ENCODE measurements around the gene NAT8. TPM values are rescaled to one million over a fixed set of nuclear protein-coding genes. Genes with fewer than 3 reads are reported as not detected.
"Not testable (repeated sequence)": the region's sequence is repeated elsewhere in the genome, so short reads cannot be mapped to it uniquely, and the experiment has no call there.

NAT8 gene
- total RNA-seq, 2 experiments from 2014 or later: not detected

DNA sequence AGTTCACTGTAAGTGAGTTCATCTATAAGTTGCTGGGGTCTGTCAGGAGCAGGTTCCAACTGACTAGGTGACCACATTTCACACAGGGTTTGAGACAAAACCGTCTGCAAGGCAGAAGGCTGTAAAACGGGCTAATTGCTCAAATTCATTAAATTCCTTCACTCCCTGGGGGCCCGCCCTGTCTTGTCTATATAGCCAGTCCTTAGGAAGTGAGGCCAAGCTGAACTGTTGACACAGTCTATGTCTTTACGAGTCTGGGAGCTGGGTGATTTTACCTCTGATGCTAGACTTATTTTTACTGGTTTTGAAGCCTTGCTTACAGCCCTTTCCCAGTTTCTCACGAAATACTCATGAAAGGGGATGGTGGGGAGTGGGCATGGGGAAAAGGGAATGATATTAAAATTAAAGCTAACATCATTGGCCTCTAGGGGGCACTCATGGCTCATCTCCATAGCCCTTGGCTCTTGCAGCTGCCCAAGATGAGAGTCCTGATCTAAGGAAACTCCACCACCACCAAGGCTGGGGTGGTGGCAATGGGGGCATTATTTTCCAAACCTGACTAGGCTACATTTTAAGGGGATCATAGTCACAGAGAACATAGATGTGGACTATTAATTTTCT is 37.8 kb upstream of the NAT8 start:
- H3K36me3 Mint-ChIP-seq (ENCODE audit: low read depth); H3K9me3 Mint-ChIP-seq; H3K27ac Mint-ChIP-seq; H3K4me3 Mint-ChIP-seq; H3K4me1 Mint-ChIP-seq (ENCODE audit: low read depth); H3K27me3 Mint-ChIP-seq; intact Hi-C loops (cut with micrococcal nuclease); POLR2A ChIA-PET: not testable (repeated sequence)
- ATAC-seq: peak; percentile 45
- peak; percentile 57 for DNase-seq
- CTCF ChIA-PET: interaction anchor here (0.8 to 1.9 kb wide), 13 partner anchors 10 to 712 kb away, joined by 3 to 10 read pairs (median 3); no protein-coding TSS in a partner anchor
- TF ChIP-seq, protein P1, sequence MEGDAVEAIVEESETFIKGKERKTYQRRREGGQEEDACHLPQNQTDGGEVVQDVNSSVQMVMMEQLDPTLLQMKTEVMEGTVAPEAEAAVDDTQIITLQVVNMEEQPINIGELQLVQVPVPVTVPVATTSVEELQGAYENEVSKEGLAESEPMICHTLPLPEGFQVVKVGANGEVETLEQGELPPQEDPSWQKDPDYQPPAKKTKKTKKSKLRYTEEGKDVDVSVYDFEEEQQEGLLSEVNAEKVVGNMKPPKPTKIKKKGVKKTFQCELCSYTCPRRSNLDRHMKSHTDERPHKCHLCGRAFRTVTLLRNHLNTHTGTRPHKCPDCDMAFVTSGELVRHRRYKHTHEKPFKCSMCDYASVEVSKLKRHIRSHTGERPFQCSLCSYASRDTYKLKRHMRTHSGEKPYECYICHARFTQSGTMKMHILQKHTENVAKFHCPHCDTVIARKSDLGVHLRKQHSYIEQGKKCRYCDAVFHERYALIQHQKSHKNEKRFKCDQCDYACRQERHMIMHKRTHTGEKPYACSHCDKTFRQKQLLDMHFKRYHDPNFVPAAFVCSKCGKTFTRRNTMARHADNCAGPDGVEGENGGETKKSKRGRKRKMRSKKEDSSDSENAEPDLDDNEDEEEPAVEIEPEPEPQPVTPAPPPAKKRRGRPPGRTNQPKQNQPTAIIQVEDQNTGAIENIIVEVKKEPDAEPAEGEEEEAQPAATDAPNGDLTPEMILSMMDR (IDR thresholded peaks at IDR 0.05): peak; percentile 68

DNA sequence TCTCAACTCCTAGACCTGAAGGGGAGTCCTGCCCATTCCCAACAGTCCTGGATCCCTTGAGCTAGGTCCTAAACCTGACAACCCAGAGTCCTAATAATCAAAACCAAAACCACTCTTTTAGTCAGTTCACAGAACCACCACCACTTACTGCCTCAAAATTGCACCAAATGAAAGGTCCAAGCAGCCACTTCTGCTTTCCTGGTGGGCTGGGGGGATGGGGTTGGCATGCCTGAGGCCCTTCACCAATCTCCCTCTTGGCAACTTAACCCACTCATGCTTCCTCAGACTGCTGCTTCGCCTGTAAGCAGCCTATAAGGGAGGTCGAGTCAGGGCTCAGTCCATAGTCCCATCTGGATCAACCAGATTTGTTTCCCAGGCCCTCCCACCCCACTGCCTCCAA is 37.0 kb upstream of the NAT8 start:
- ATAC-seq; POLR2A ChIA-PET; DNase-seq; intact Hi-C loops (cut with micrococcal nuclease); H3K27ac Mint-ChIP-seq; H3K36me3 Mint-ChIP-seq (ENCODE audit: low read depth); H3K4me3 Mint-ChIP-seq; H3K27me3 Mint-ChIP-seq; H3K4me1 Mint-ChIP-seq (ENCODE audit: low read depth); H3K9me3 Mint-ChIP-seq: not testable (repeated sequence)
- CTCF ChIA-PET: interaction anchor here (0.6 to 1.8 kb wide), 3 partner anchors 33 to 656 kb away, joined by 3 read pairs; no protein-coding TSS in a partner anchor

DNA sequence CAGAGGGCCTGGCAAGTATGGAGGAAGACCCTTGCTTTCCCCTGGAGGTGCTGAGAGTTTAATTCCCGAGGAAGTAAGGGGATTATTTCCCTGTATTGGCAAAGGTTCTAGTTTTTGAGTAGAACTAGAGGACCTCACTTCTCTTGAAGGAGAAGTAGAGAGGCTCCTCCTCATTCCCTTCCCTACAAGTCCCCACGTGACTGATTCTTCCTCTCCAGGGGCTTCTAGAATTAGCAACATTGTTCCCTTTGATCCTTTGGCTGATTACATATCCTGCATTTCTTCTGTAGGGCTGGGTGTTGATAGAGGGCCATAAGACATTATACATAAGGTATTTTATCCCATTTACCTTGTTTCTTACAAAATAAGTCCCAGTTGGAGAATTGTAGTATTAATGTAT is 35.8 kb upstream of the NAT8 start:
- H3K27me3 Mint-ChIP-seq; H3K4me1 Mint-ChIP-seq (ENCODE audit: low read depth); DNase-seq; H3K9me3 Mint-ChIP-seq; ATAC-seq; H3K36me3 Mint-ChIP-seq (ENCODE audit: low read depth); POLR2A ChIA-PET; intact Hi-C loops (cut with micrococcal nuclease); H3K4me3 Mint-ChIP-seq; CTCF ChIA-PET; H3K27ac Mint-ChIP-seq: not testable (repeated sequence)

DNA sequence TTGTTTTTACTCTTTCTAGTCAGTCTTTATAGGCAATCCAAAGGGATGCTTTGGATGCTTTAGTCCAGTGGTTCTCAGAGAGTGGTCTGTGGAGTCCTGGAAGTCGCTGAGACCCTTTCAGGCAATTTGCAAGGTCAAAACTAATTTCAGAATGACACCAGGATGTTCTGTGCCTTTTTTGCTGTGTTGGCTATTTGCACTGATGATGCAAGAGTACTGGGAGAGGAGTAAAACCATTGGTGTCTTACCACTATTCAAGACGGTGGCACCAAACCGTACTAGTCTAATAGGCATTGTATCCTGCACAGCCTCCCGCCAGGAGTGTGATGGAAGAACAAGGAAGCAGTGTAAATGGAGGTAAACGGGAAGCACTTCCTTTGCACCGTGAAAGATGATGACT is 34.0 kb upstream of the NAT8 start:
- H3K36me3 Mint-ChIP-seq (ENCODE audit: low read depth); H3K27me3 Mint-ChIP-seq; ATAC-seq; H3K4me3 Mint-ChIP-seq; H3K27ac Mint-ChIP-seq; DNase-seq; H3K9me3 Mint-ChIP-seq; CTCF ChIA-PET; H3K4me1 Mint-ChIP-seq (ENCODE audit: low read depth); intact Hi-C loops (cut with micrococcal nuclease): not testable (repeated sequence)
- POLR2A ChIA-PET: interaction anchor here (1.2 kb wide), 1 partner anchor 247 kb away, joined by 3 read pairs; no protein-coding TSS in a partner anchor

DNA sequence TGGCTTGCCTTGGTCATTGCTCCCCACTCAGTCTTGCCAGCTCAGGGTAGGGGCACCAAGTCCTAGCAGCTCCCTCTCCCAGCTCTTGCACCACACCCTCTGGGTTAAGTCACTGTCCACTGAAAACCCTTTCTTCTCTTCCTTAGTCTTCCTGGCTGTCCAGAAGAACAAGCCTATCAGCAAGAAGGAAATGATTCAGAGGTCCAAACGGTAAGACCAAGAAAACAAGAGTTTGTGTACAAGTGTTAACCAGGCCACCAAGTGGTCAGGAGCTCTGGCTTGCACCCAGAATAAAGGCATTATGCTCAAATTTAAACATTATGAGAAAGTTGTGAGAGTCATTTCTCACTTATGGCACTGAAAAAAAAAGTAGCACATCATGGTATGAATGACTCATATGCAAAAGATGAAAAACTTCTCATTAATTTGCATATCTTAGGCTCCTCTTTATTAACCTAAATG is 32.5 kb upstream of the NAT8 start:
- H3K4me1 Mint-ChIP-seq (ENCODE audit: low read depth); ATAC-seq; H3K27me3 Mint-ChIP-seq; DNase-seq; H3K27ac Mint-ChIP-seq; CTCF ChIA-PET; POLR2A ChIA-PET; H3K9me3 Mint-ChIP-seq; H3K36me3 Mint-ChIP-seq (ENCODE audit: low read depth); H3K4me3 Mint-ChIP-seq; intact Hi-C loops (cut with micrococcal nuclease): not testable (repeated sequence)

DNA sequence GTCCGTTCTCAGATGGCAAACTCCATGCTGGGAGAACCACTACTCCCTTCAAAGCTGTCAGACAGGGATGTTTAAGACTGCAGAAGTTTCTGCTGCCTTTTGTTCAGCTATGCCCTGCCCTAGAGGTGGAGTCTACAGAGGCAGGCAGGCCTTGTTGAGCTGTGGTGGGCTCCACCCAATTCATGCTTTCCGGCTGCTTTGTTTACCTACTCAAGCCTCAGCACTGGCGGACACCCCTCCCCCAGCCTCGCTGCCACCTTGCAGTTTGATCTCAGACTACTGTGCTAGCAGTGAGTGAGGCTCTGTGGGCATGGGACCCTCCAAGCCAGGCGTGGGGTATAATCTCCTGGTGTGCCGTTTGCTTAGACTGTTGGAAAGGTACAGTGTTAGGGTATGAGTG is 27.8 kb upstream of the NAT8 start:
- DNase-seq; intact Hi-C loops (cut with micrococcal nuclease); H3K27me3 Mint-ChIP-seq; POLR2A ChIA-PET; H3K4me1 Mint-ChIP-seq (ENCODE audit: low read depth); ATAC-seq; H3K36me3 Mint-ChIP-seq (ENCODE audit: low read depth); H3K4me3 Mint-ChIP-seq; CTCF ChIA-PET; H3K9me3 Mint-ChIP-seq; H3K27ac Mint-ChIP-seq: not testable (repeated sequence)

DNA sequence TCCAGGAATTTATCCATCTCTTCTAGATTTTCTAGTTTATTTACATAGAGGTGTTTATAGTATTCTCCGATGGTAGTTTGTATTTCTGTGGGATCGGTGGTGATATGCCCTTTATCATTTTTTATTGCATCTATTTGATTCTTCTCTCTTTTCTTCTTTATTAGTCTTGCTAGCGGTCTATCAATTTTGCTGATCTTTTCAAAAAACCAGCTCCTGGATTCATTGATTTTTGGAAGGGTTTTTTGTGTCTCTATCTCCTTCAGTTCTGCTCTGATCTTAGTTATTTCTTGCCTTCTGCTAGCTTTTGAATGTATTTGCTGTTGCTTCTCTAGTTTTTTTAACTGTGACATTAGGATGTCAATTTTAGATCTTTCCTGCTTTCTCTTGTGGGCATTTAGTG is 25.0 kb upstream of the NAT8 start:
- ATAC-seq; CTCF ChIA-PET; H3K4me1 Mint-ChIP-seq (ENCODE audit: low read depth); H3K27ac Mint-ChIP-seq; intact Hi-C loops (cut with micrococcal nuclease); H3K36me3 Mint-ChIP-seq (ENCODE audit: low read depth); DNase-seq; H3K4me3 Mint-ChIP-seq; POLR2A ChIA-PET; H3K9me3 Mint-ChIP-seq: not testable (repeated sequence)
- H3K27me3 Mint-ChIP-seq: peaks cover 11% of the 10 kb centered on the region

DNA sequence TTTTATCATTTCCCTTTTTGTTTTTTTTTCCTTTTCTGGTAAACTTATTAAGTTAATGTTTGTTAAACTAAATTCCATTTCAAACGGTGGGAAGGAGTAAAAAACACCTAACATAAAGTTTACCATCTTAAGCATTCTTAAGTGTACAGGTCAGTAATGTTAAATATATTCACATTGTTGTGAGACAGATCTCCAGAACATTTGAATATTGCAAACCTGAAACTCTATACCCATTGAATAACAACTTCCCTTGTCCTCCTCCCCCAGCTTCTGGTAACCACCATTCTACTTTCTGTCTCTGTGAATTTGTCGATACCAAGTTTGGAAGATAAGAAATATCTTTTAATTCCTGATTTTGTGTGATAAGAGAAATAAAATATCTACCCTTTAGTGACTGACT is 12.0 kb upstream of the NAT8 start:
- POLR2A ChIA-PET: no interaction called here
- H3K4me3 Mint-ChIP-seq: no peak overlapping the region
- TF ChIP-seq, protein P1 (IDR thresholded peaks at IDR 0.05): no peak
- H3K4me1 Mint-ChIP-seq (ENCODE audit: low read depth): no peaks in the 10 kb centered on the region
- H3K27ac Mint-ChIP-seq: no peak overlapping the region
- no peak for ATAC-seq
- peaks cover 4% of the 10 kb centered on the region for H3K27me3 Mint-ChIP-seq
- CTCF ChIA-PET: no interaction called here
- intact Hi-C loops (cut with micrococcal nuclease): no loop called here
- DNase-seq: no peak
- no peaks in the 10 kb centered on the region for H3K9me3 Mint-ChIP-seq
- H3K36me3 Mint-ChIP-seq (ENCODE audit: low read depth): no peaks in the 10 kb centered on the region

Measured in activated CD8-positive, alpha-beta T cell treated with anti-CD3 and anti-CD28 coated beads for 36 hours (primary cell).